Mesenchymal stem cell (in vitro differentiated cells and primary cell): Measurements from ENCODE around the gene GNL3L.
A peak's percentile ranks its signal among the peaks of the same experiment; 100 is the strongest.

ENCODE experiments used
- DNase-seq: peaks from one replicate; pipeline ENCODE4 v3.0.0-alpha.2; 2013
- H2AFZ ChIP-seq: one replicate; pipeline ENCODE4 v1.6.1; 2013; ENCODE audit warnings: low read depth, mild to moderate bottlenecking, control low read depth, inconsistent platforms, low read length, moderate library complexity
- H2AK5ac ChIP-seq: 2 replicates; pipeline ENCODE4 v1.6.1; 2013; ENCODE audit warnings: low read length, moderate library complexity, mild to moderate bottlenecking, inconsistent platforms; ENCODE audit not compliant: severe bottlenecking
- H2BK120ac ChIP-seq: one replicate; pipeline ENCODE4 v1.6.1; 2013; ENCODE audit warnings: low read depth, mild to moderate bottlenecking, inconsistent platforms, low read length, moderate library complexity
- H2BK12ac ChIP-seq, 2 experiments: one replicate each; pipeline ENCODE4 v1.6.1; 2013; ENCODE audit warnings: inconsistent platforms in 2 of 2, low read length in 2 of 2, mild to moderate bottlenecking in 2 of 2, moderate library complexity in 2 of 2, control low read depth in 1 of 2
- H2BK15ac ChIP-seq: one replicate; pipeline ENCODE4 v1.6.1; 2013; ENCODE audit warnings: mild to moderate bottlenecking, low read depth, inconsistent platforms; ENCODE audit not compliant: poor library complexity, severe bottlenecking
- H2BK5ac ChIP-seq: 2 replicates; pipeline ENCODE4 v1.6.1; 2013; ENCODE audit warnings: low read depth, mild to moderate bottlenecking, low read length, control low read depth, inconsistent platforms; ENCODE audit not compliant: poor library complexity, severe bottlenecking
- H3K14ac ChIP-seq, 2 experiments: one replicate each; pipeline ENCODE4 v1.6.1; 2013; ENCODE audit warnings: inconsistent platforms in 2 of 2, low read length in 2 of 2, control low read depth in 1 of 2, mild to moderate bottlenecking in 1 of 2, moderate library complexity in 1 of 2
- H3K18ac ChIP-seq, 2 experiments: one replicate each; pipeline ENCODE4 v1.6.1; 2013; ENCODE audit warnings: inconsistent platforms in 2 of 2, low read length in 2 of 2, control low read depth in 1 of 2, low read depth in 1 of 2, mild to moderate bottlenecking in 1 of 2
- H3K23ac ChIP-seq, 2 experiments: one replicate each; pipeline ENCODE4 v1.6.1; 2013; ENCODE audit warnings: inconsistent platforms in 2 of 2, low read length in 2 of 2, mild to moderate bottlenecking in 2 of 2, moderate library complexity in 2 of 2, control low read depth in 1 of 2
- H3K27ac ChIP-seq: 2 replicates; pipeline ENCODE4 v1.5.1; 2013; ENCODE audit warnings: mild to moderate bottlenecking, moderate library complexity, low read length, control low read depth, inconsistent platforms; ENCODE audit not compliant: poor library complexity, severe bottlenecking
- H3K27me3 ChIP-seq, 2 experiments: 2 replicates each; pipeline versions ENCODE4 v1.6.1 to v1.7.0; 2013; ENCODE audit warnings: low read length in 2 of 2, mild to moderate bottlenecking in 2 of 2, moderate library complexity in 2 of 2, control low read depth in 1 of 2, inconsistent platforms in 1 of 2; ENCODE audit not compliant: control insufficient read depth in 1 of 2, insufficient read depth in 1 of 2
- H3K36me3 ChIP-seq, 2 experiments: 2 replicates each; pipeline versions ENCODE4 v1.6.1 to v1.7.0; 2013; ENCODE audit warnings: low read length in 2 of 2, control low read depth in 1 of 2, inconsistent platforms in 1 of 2, low read depth in 1 of 2, mild to moderate bottlenecking in 1 of 2; ENCODE audit not compliant: insufficient read depth in 2 of 2, control insufficient read depth in 1 of 2
- H3K4ac ChIP-seq, 2 experiments: one replicate each; pipeline ENCODE4 v1.6.1; 2013; ENCODE audit warnings: inconsistent platforms in 2 of 2, low read length in 2 of 2, mild to moderate bottlenecking in 2 of 2, moderate library complexity in 2 of 2, control low read depth in 1 of 2, low read depth in 1 of 2
- H3K4me1 ChIP-seq: 2 replicates; pipeline ENCODE4 v1.6.1; 2013; ENCODE audit warnings: low read depth, low read length, control low read depth; ENCODE audit not compliant: control insufficient read depth, insufficient read depth
- H3K4me2 ChIP-seq: 2 replicates; pipeline ENCODE4 v1.6.1; 2013; ENCODE audit warnings: low read length, mild to moderate bottlenecking, inconsistent platforms; ENCODE audit not compliant: poor library complexity, severe bottlenecking
- H3K4me3 ChIP-seq, 2 experiments: 2 replicates each; pipeline versions ENCODE4 v1.5.1 to v1.7.0; 2013; ENCODE audit warnings: low read length in 2 of 2, mild to moderate bottlenecking in 2 of 2, control low read depth in 1 of 2, low read depth in 1 of 2; ENCODE audit not compliant: insufficient read depth in 1 of 2
- H3K79me1 ChIP-seq: replicated peaks from 2 replicates; pipeline ENCODE4 v1.6.1; 2013; ENCODE audit warnings: mild to moderate bottlenecking, control low read depth, low read length, inconsistent platforms; ENCODE audit not compliant: poor library complexity, severe bottlenecking
- H3K9ac ChIP-seq: 2 replicates; pipeline ENCODE4 v1.7.0; 2013; ENCODE audit warnings: mild to moderate bottlenecking, low read length, moderate library complexity
- H3K9me3 ChIP-seq: 2 replicates; pipeline ENCODE4 v1.7.0; 2013; ENCODE audit warnings: mild to moderate bottlenecking, low read length; ENCODE audit not compliant: control insufficient read depth
- H4K8ac ChIP-seq: one replicate; pipeline ENCODE4 v1.6.1; 2013; ENCODE audit warnings: inconsistent platforms, mild to moderate bottlenecking, low read length, moderate library complexity
- H4K91ac ChIP-seq: one replicate; pipeline ENCODE4 v1.6.1; 2013; ENCODE audit warnings: mild to moderate bottlenecking, low read length, inconsistent platforms
- WGBS: methylation state at CpG from one replicate; pipeline ENCODE4 v1.1.7; 2013; ENCODE audit warnings: mixed read lengths; 5-methylcytosine and 5-hydroxymethylcytosine counted together

The GNL3L gene

DNA sequence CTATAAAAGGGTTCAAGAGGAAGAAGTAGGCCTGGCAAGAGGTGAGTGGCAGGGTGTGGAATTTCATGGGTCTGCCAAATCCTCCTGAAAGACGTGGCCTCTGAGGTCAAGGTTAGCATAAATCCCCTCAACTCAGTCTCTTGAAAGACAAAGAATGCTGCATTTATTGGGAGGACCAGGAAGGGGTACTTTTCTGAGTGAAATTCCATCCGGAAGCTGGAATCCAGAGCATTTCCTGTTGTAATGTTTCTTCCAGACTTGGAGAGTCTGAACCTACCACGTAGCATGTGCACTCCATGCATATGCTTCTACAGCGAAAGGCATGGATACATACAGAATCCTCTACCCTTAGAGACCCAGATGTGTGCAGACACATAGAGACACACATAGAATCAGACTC, 20.6 kb upstream of the GNL3L start:
- peak overlapping the region; percentile 4 for H2AFZ ChIP-seq
- no peaks in the 10 kb centered on the region for H3K36me3 ChIP-seq
- no peak overlapping the region for H3K18ac ChIP-seq
- WGBS, result 8% methylated on average over 3 of the region's 4 CpGs
- H4K91ac ChIP-seq, result no peak overlapping the region
- peak overlapping the region; percentile 40 for H3K27ac ChIP-seq
- no peak overlapping the region for H2BK5ac ChIP-seq
- H3K4ac ChIP-seq, result no peak overlapping the region
- H4K8ac ChIP-seq, result no peak overlapping the region
- H3K79me1 ChIP-seq, result no peaks in the 10 kb centered on the region
- H2BK12ac ChIP-seq, result no peak overlapping the region
- no peaks in the 10 kb centered on the region for H3K27me3 ChIP-seq
- no peak overlapping the region for H2BK15ac ChIP-seq
- H3K4me2 ChIP-seq, result no peak overlapping the region
- no peak overlapping the region for H3K9ac ChIP-seq
- no peak overlapping the region for H3K14ac ChIP-seq
- no peak overlapping the region for H2AK5ac ChIP-seq
- DNase-seq, result peak; percentile 40
- H3K9me3 ChIP-seq, result peaks cover 4% of the 10 kb centered on the region
- H3K4me1 ChIP-seq, result no peaks in the 10 kb centered on the region
- H3K4me3 ChIP-seq, result no peak overlapping the region
- peak overlapping the region; percentile 19 for H2BK120ac ChIP-seq
- H3K23ac ChIP-seq, result no peak overlapping the region

DNA sequence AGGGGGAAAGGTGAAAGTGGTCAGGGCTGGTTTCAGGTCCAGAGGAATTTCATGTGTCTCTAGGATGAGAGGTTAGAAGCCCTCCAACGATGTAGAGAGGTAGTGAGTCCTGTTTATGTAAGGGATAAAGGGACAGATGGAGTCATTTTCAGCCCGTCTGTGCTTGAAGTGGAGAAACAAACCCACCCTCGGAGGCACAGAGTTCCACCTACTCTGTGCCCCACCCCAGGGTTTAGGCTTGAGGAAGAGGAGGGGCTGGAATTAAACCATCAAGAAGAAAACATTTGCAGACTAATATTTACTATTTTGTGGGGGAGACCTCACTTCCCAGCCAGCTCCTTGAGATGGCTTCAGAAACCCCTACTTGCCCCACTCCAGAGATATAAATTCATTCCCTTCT, 868 bp upstream of the GNL3L start:
- H3K9ac ChIP-seq, result peak overlapping the region; percentile 94
- no peak overlapping the region for H2BK120ac ChIP-seq
- H2AK5ac ChIP-seq, result peak overlapping the region; percentile 26
- H3K27me3 ChIP-seq, result peaks cover 0 to under 1% of the 10 kb centered on the region in 2 experiments
- no peak for DNase-seq
- H3K23ac ChIP-seq, result no peak overlapping the region
- 83% methylated on average over 1 of the region's 3 CpGs for WGBS
- no peak overlapping the region for H2BK15ac ChIP-seq
- peaks cover 5% of the 10 kb centered on the region for H3K4me1 ChIP-seq
- no peak overlapping the region for H2BK5ac ChIP-seq
- H3K4ac ChIP-seq, result peak overlapping the region; percentile 26 to 46
- H2BK12ac ChIP-seq, result no peak overlapping the region
- H3K4me3 ChIP-seq, result peak overlapping the region in 1 of 2 experiments; percentile 78
- no peak overlapping the region for H2AFZ ChIP-seq
- H3K9me3 ChIP-seq, result no peaks in the 10 kb centered on the region
- H3K27ac ChIP-seq, result no peak overlapping the region
- H4K91ac ChIP-seq, result peak overlapping the region; percentile 73
- H3K14ac ChIP-seq, result no peak overlapping the region
- H3K4me2 ChIP-seq, result peak overlapping the region; percentile 1
- H3K18ac ChIP-seq, result peak overlapping the region; percentile 69 to 92
- peaks cover 0 to 4% of the 10 kb centered on the region in 2 experiments for H3K36me3 ChIP-seq
- peak overlapping the region; percentile 81 for H4K8ac ChIP-seq
- no peaks in the 10 kb centered on the region for H3K79me1 ChIP-seq

DNA sequence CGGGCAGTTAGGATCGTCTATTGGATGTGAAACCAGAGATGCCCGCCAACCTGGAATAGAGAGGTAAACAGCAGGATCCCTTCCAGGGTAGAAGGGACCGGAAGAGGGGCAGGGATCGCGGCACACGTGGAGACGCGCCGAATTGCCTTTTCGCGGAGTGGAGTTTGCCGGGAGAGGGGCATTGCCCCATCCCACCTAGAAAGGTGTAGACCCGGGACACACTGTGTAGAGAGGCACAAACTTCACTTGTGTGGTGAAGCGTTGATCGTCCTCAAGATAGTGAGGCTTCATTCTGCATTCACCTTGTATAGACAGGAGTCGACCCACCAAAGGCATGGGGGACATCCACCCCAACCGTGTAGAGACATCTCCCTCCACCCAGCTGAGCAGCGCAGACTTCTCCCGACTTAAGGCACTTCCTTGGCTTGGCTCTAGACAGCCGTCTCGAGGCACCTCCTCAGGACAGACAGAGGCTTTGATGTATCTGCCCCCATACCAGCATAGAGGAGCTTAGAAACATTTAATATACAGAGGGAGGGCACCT, 410 bp downstream of the GNL3L start:
- peak overlapping the region; percentile 59 for H3K4me2 ChIP-seq
- no peaks in the 10 kb centered on the region for H3K9me3 ChIP-seq
- H2BK15ac ChIP-seq, result no peak overlapping the region
- H2BK12ac ChIP-seq, result no peak overlapping the region
- peak overlapping the region; percentile 61 for H2BK120ac ChIP-seq
- H2AK5ac ChIP-seq, result no peak overlapping the region
- H2BK5ac ChIP-seq, result no peak overlapping the region
- H3K27me3 ChIP-seq, result peaks cover 0 to 5% of the 10 kb centered on the region in 2 experiments
- H3K4me1 ChIP-seq, result peaks cover 5% of the 10 kb centered on the region
- H3K27ac ChIP-seq, result peak overlapping the region; percentile 86
- no peak overlapping the region for H4K91ac ChIP-seq
- H2AFZ ChIP-seq, result no peak overlapping the region
- peak overlapping the region; percentile 75 to 93 for H3K4me3 ChIP-seq
- peaks cover 0 to 12% of the 10 kb centered on the region in 2 experiments for H3K36me3 ChIP-seq
- DNase-seq, result no peak
- peak overlapping the region; percentile 94 for H3K9ac ChIP-seq
- H3K14ac ChIP-seq, result peak overlapping the region in 1 of 2 experiments; percentile 7
- H3K79me1 ChIP-seq, result no peaks in the 10 kb centered on the region
- peak overlapping the region; percentile 62 to 81 for H3K18ac ChIP-seq
- peak overlapping the region; percentile 51 to 58 for H3K4ac ChIP-seq
- 1% methylated on average over 14 of the region's 22 CpGs for WGBS
- no peak overlapping the region for H4K8ac ChIP-seq
- H3K23ac ChIP-seq, result no peak overlapping the region

DNA sequence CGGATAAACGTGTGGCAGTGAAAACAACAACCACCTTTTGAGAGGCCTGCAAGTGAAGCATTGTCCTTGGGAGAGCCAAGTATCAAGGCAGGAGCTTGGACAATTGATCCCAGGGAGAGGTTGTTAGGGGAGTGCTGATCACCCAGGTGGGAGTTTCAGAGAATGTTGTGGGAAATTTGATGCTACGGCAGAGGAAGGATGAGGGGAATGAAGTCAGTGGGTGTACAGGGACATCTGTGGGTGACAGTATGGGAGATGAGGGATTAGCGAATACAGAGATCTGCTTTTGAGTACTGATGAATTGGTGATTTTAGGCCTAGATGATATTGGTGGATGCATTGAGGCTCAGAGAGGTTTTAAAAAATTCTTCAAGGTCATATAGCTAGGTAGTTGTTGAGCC, 4.3 kb downstream of the GNL3L start:
- Histone ChIP-seq H4K91ac (no peak overlapping the region), H3K4ac (no peak overlapping the region), H3K14ac (no peak overlapping the region), H2AFZ (no peak overlapping the region), H3K27me3 (peaks cover 0 to 5% of the 10 kb centered on the region in 2 experiments), H2AK5ac (no peak overlapping the region), H3K9me3 (no peaks in the 10 kb centered on the region), H2BK120ac (no peak overlapping the region), H3K18ac (no peak overlapping the region), H3K4me3 (no peak overlapping the region), H3K79me1 (no peaks in the 10 kb centered on the region), H2BK15ac (no peak overlapping the region), H3K23ac (no peak overlapping the region), H3K4me1 (peaks cover 5% of the 10 kb centered on the region), H2BK5ac (no peak overlapping the region), H4K8ac (no peak overlapping the region), H3K36me3 (peaks cover 3 to 28% of the 10 kb centered on the region in 2 experiments), H3K4me2 (no peak overlapping the region), H3K27ac (no peak overlapping the region), H2BK12ac (no peak overlapping the region), H3K9ac (no peak overlapping the region)
- WGBS, result 89% methylated on average over 4 of the region's 4 CpGs
- DNase-seq, result no peak
